AG09309 (cell line): ENCODE measurements around the gene SLC3A2.

ENCODE experiments used
- DNase-seq: peaks from one replicate; pipeline ENCODE4 v3.0.0-alpha.2; 2010; ENCODE audit warnings: low read depth
- H3K4me3 ChIP-seq: 2 replicates; pipeline ENCODE4 v1.5.1; 2011; ENCODE audit warnings: mild to moderate bottlenecking, low read depth, low read length, moderate library complexity; ENCODE audit not compliant: control insufficient read depth
- CTCF ChIP-seq: IDR thresholded peaks from 2 replicates; pipeline ENCODE4 v1.5.1; 2011; ENCODE audit warnings: mild to moderate bottlenecking, low read depth, low read length, inconsistent platforms; ENCODE audit not compliant: insufficient read depth, control insufficient read depth; ENCODE audit errors: missing control alignments

SLC3A2 gene

GRCh38 chr11:62874851-62875250 is 5.8 kb upstream of the SLC3A2 start:
- no peak overlapping the region for H3K4me3 ChIP-seq
- no peak for DNase-seq
- no peak for TF ChIP-seq CTCF

- DNase-seq = no peak
- H3K4me3 ChIP-seq = no peak overlapping the region
- no peak for TF ChIP-seq CTCF
Observed at GRCh38 chr11:62875698-62876478, 4.8 kb upstream of the SLC3A2 start.

- no peak for TF ChIP-seq CTCF
- DNase-seq = no peak
- H3K4me3 ChIP-seq = no peak overlapping the region
Observed at GRCh38 chr11:62876712-62877111, 4.0 kb upstream of the SLC3A2 start.

GRCh38 chr11:62879235-62879978 is 1.3 kb upstream of the SLC3A2 start:
- H3K4me3 ChIP-seq = peak overlapping the region; percentile 14
- no peak for TF ChIP-seq CTCF
- DNase-seq = no peak

- peak; percentile 46 for DNase-seq
- peak overlapping the region; percentile 96 for H3K4me3 ChIP-seq
- TF ChIP-seq CTCF = no peak
Observed at GRCh38 chr11:62880231-62880802, 379 bp upstream of the SLC3A2 start.

GRCh38 chr11:62881579-62882430 is 1.1 kb downstream of the SLC3A2 start:
- peak; percentile 91 for DNase-seq
- no peak for TF ChIP-seq CTCF
- H3K4me3 ChIP-seq = peak overlapping the region; percentile 96
